ENCODE measurements around the gene IFT88. TPM values are rescaled to one million over a fixed set of nuclear protein-coding genes. Genes with fewer than 3 reads are reported as not detected.
A peak's percentile ranks its signal among the peaks of the same experiment; 100 is the strongest.

The IFT88 gene
- total RNA-seq, 1 donor from 2014 or later, result 28.8 TPM

- Mint-ChIP-seq H3K27me3 (ENCODE audit: low read depth) (no peaks in the 10 kb centered on the region), H3K4me1 (peaks cover 18% of the 10 kb centered on the region), H3K4me3 (no peak overlapping the region), H3K36me3 (peaks cover 13% of the 10 kb centered on the region), H3K9me3 (no peaks in the 10 kb centered on the region), H3K27ac (no peak overlapping the region)
- TF ChIP-seq, protein P1, sequence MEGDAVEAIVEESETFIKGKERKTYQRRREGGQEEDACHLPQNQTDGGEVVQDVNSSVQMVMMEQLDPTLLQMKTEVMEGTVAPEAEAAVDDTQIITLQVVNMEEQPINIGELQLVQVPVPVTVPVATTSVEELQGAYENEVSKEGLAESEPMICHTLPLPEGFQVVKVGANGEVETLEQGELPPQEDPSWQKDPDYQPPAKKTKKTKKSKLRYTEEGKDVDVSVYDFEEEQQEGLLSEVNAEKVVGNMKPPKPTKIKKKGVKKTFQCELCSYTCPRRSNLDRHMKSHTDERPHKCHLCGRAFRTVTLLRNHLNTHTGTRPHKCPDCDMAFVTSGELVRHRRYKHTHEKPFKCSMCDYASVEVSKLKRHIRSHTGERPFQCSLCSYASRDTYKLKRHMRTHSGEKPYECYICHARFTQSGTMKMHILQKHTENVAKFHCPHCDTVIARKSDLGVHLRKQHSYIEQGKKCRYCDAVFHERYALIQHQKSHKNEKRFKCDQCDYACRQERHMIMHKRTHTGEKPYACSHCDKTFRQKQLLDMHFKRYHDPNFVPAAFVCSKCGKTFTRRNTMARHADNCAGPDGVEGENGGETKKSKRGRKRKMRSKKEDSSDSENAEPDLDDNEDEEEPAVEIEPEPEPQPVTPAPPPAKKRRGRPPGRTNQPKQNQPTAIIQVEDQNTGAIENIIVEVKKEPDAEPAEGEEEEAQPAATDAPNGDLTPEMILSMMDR (IDR thresholded peaks at IDR 0.05; ENCODE audit: unreplicated experiment), result no peak
- DNase-seq (ENCODE audit: low spot score in 2 of 2, unreplicated experiment in 2 of 2), result no peak
Measured at GRCh38 chr13:20727856-20728255, 160.9 kb downstream of the IFT88 start.

GRCh38 chr13:20728579-20729311 lies 161.8 kb downstream of the IFT88 start:
- H3K36me3 Mint-ChIP-seq, result peaks cover 13% of the 10 kb centered on the region
- H3K27ac Mint-ChIP-seq, result peak overlapping the region; percentile 69
- no peak overlapping the region for H3K4me3 Mint-ChIP-seq
- no peaks in the 10 kb centered on the region for H3K27me3 Mint-ChIP-seq (ENCODE audit: low read depth)
- no peaks in the 10 kb centered on the region for H3K9me3 Mint-ChIP-seq
- DNase-seq (ENCODE audit: low spot score in 2 of 2, unreplicated experiment in 2 of 2), result no peak
- TF ChIP-seq, protein P1 (IDR thresholded peaks at IDR 0.05; ENCODE audit: unreplicated experiment), result no peak
- peaks cover 18% of the 10 kb centered on the region for H3K4me1 Mint-ChIP-seq

DNA sequence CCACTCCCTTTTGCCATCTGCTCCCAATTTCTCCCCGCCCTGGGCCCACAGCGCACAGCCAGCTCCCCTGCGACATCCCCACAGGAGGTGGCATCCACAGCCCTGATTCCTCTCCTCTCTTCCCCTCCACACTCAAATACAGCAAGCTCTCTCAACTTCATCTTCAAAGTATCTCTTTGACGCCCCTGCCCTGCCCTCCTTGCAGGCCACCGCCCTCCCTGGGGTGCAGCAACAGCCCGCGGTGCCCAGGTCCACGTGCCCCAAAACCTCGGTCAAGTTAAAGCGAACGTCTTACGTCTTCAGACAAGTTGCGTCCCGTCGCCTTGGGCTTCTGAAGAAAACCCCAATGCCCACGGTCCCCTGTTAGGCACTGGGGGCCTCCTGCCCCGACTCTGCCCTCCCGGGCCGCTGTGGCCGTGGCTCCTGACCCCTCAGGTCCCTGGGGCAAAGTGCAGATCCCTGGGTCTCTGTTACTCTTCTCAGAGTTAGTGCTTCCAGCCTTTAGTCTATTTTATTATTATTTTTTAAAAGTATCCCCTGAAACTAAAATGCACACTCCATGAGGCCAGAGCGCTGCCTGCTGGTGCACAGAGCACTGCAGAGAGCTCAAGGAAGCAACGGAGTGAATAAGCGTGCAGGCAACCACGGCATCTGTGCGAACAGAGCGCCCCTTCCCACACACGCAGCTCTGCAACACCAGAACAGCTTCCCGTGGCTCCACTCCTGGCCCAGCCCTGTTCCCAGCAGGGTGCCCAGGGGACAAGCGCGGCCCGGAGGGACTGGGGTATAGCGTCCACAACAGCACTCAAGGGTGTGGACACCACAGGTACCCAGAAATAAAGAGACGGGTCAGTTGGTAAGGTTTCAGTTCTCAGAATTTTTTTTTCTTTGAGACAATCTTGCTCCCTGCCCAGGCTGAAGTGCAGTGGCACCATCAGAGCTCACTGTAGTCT lies 163.0 kb downstream of the IFT88 start:
- H3K27ac Mint-ChIP-seq, result peak overlapping the region; percentile 34
- DNase-seq (ENCODE audit: low spot score in 2 of 2, unreplicated experiment in 2 of 2), result no peak
- H3K4me3 Mint-ChIP-seq, result no peak overlapping the region
- H3K9me3 Mint-ChIP-seq, result no peaks in the 10 kb centered on the region
- TF ChIP-seq, protein P1 (IDR thresholded peaks at IDR 0.05; ENCODE audit: unreplicated experiment), result no peak
- no peaks in the 10 kb centered on the region for H3K27me3 Mint-ChIP-seq (ENCODE audit: low read depth)
- H3K36me3 Mint-ChIP-seq, result peaks cover 13% of the 10 kb centered on the region
- peaks cover 18% of the 10 kb centered on the region for H3K4me1 Mint-ChIP-seq

GRCh38 chr13:20738616-20739015 lies 171.7 kb downstream of the IFT88 start:
- no peak for DNase-seq (ENCODE audit: low spot score in 2 of 2, unreplicated experiment in 2 of 2)
- Mint-ChIP-seq H3K36me3 (peaks cover 23% of the 10 kb centered on the region), H3K4me3 (no peak overlapping the region), H3K27me3 (ENCODE audit: low read depth) (no peaks in the 10 kb centered on the region), H3K27ac (no peak overlapping the region), H3K9me3 (peaks cover 21% of the 10 kb centered on the region), H3K4me1 (no peaks in the 10 kb centered on the region)
- TF ChIP-seq, protein P1 (IDR thresholded peaks at IDR 0.05; ENCODE audit: unreplicated experiment), result no peak

DNA sequence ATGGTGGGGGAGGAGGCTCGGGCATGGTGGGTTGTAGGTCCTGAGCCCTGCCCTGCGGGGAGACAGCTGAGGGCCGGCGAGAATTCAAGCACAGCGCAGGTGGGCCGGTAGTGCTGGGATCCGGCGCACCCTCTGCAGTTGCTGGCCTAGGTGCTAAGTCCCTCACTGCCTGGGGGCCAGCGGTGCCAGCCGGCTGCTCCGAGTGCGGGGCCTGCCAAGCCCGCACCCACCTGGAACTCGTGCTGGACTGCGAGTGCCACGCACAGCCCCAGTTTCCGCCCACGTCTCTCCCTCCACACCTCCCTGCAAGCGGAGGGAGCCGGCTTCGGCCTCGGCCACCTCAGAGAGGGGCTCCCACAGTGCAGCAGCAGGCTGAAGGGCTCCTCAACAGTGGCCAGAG lies 173.1 kb downstream of the IFT88 start:
- Mint-ChIP-seq H3K4me1 (no peaks in the 10 kb centered on the region), H3K27ac (no peak overlapping the region), H3K36me3 (peaks cover 27% of the 10 kb centered on the region), H3K27me3 (ENCODE audit: low read depth) (no peaks in the 10 kb centered on the region), H3K4me3 (no peak overlapping the region), H3K9me3 (peaks cover 34% of the 10 kb centered on the region)
- TF ChIP-seq, protein P1 (IDR thresholded peaks at IDR 0.05; ENCODE audit: unreplicated experiment), result no peak
- no peak for DNase-seq (ENCODE audit: low spot score in 2 of 2, unreplicated experiment in 2 of 2)

Other genes starting within 250 kb of the IFT88 start
- gene CRYL1, start 41.3 kb upstream of the IFT88 start, total RNA-seq, result 26.9 to 29.7 TPM (median 29.4 TPM) in 3 replicates
- gene IL17D, start 136.5 kb downstream of the IFT88 start, total RNA-seq, result 5.4 to 6.2 TPM (median 5.9 TPM) in 3 replicates
- gene EEF1AKMT1, start 206.8 kb downstream of the IFT88 start, total RNA-seq, result 9.5 to 12.4 TPM (median 10.4 TPM) in 3 replicates